Sigmoid colon (tissue), 4 donors: ENCODE data around the gene ASCL2.

ENCODE experiments used
- CTCF ChIP-seq, 4 experiments: fragments of 450-650 bp in 3 of 4; fragments of 200-600 bp in 1 of 4; IDR thresholded peaks; one replicate each; pipeline ENCODE4 v1.5.1; 2016 to 2019; ENCODE audit warnings: antibody characterized with exemption in 4 of 4, mild to moderate bottlenecking in 3 of 4, moderate library complexity in 2 of 4
- EP300 ChIP-seq, 4 donors: sonication (generic); formaldehyde crosslinking; IDR thresholded peaks; one replicate each; pipeline ENCODE4 v1.6.1; 2017; ENCODE audit warnings: antibody characterized with exemption in 4 of 4
- POLR2A ChIP-seq, 2 donors: fragments of 450-650 bp; IDR thresholded peaks; one replicate each; pipeline ENCODE4 v1.6.1; 2016; ENCODE audit warnings: antibody characterized with exemption in 2 of 2, mild to moderate bottlenecking in 2 of 2, moderate library complexity in 2 of 2
- POLR2AphosphoS5 ChIP-seq, 4 donors: sonication (generic); formaldehyde crosslinking; IDR thresholded peaks; one replicate each; pipeline ENCODE4 v1.6.1; 2017; ENCODE audit warnings: antibody characterized with exemption in 4 of 4

DNA sequence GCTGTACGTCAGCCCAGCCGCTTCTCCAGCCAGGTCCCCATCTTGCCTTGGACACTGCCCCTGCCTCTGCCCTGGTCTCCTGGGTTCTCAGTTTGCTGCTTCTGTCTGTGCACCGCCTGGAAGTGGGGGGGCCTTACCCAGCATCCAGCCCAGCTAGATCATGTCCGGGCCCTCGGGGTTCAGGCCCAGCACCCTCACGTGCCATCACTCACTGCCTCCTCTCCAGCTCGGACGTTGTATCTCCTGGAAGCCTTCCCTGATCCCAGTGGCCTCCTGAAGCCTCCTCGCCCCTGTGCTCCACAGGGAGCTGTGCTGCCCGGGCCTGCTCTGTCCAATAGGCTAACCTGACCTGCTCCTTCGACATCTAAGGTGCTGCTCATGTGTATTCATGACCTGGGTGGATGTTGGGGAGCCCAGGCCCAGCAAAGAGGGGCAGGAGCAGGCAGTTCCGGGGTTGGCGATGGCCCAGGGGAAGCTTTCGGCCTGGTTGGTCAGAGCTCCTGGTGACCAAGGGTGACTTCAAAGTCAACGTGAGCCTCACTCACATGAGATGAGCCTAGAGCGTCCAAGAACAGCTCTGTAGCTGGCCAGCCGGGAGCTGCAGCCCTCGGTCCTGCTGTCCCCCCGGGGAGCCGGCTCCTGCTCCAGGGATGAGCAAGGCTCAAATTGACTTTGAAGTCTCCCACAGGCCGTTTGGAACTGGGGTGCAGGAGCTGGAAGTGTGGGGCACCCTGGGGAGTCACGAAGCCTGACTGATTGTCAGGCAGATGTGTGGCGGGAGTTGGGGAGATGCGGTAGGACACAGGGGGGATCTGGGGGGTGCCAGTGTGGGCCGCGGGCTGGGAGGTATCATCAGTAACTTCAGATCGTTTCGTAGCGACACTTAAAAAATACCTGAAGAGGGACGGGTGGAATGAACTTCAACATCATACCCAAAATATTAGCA is 5.2 kb upstream of the ASCL2 start:
- TF ChIP-seq CTCF (IDR thresholded peaks at IDR 0.05) (no peak), POLR2AphosphoS5 (IDR thresholded peaks at IDR 0.05) (no peak), POLR2A (IDR thresholded peaks at IDR 0.05) (no peak), EP300 (IDR thresholded peaks at IDR 0.05) (no peak)
